Natural killer cell treated with Interleukin-12 subunit alpha and Interleukin-12 subunit beta and Interleukin-15 and Interleukin-18, amount 100 ng/mL, for 72 hours (primary cell): ENCODE measurements around the gene CACNA1I. TPM values are rescaled to one million over a fixed set of nuclear protein-coding genes. Genes with fewer than 3 reads are reported as not detected.

Source experiments
- ATAC-seq, 2 donors: fragments of 150-1000 bp; cut with Tn5 transposase in 1 of 2; sonication (Bioruptor Pico), chemical (Tn5 transposase) in 1 of 2; 2 replicates each; pipeline ENCODE4 v1.10.0; 2021
- DNase-seq: peaks from one replicate; pipeline ENCODE4 v3.0.0; 2022; ENCODE audit warnings: low spot score
- H3K27ac Mint-ChIP-seq, 2 donors: 1 replicate in 1 of 2; 2 replicates in 1 of 2; pipeline ENCODE4 v1.8.0; 2022; ENCODE audit warnings: mixed read lengths in 2 of 2, mild to moderate bottlenecking in 1 of 2, moderate library complexity in 1 of 2
- H3K27me3 Mint-ChIP-seq, 2 donors: 1 replicate in 1 of 2; 2 replicates in 1 of 2; pipeline ENCODE4 v1.8.0; 2022; ENCODE audit warnings: mixed read lengths in 2 of 2
- H3K36me3 Mint-ChIP-seq: one replicate; pipeline ENCODE4 v1.8.0; 2022; ENCODE audit warnings: mixed read lengths
- H3K4me1 Mint-ChIP-seq, 2 donors: 1 replicate in 1 of 2; 2 replicates in 1 of 2; pipeline ENCODE4 v1.8.0; 2022; ENCODE audit warnings: low read depth in 2 of 2, mixed read lengths in 2 of 2, mild to moderate bottlenecking in 1 of 2
- H3K4me3 Mint-ChIP-seq: one replicate; pipeline ENCODE4 v1.8.0; 2022; ENCODE audit warnings: mixed read lengths
- H3K9me3 Mint-ChIP-seq: 2 replicates; pipeline ENCODE4 v1.8.0; 2022; ENCODE audit warnings: mixed read lengths
- total RNA-seq, 2 donors: library from RNA; stranded (reverse); gene quantifications; one replicate each; pipeline ENCODE4 v1.2.3, GENCODE V29; 2022

Gene CACNA1I
- total RNA-seq, 2 donors from 2014 or later = 0.17 TPM; not detected in 1

DNA sequence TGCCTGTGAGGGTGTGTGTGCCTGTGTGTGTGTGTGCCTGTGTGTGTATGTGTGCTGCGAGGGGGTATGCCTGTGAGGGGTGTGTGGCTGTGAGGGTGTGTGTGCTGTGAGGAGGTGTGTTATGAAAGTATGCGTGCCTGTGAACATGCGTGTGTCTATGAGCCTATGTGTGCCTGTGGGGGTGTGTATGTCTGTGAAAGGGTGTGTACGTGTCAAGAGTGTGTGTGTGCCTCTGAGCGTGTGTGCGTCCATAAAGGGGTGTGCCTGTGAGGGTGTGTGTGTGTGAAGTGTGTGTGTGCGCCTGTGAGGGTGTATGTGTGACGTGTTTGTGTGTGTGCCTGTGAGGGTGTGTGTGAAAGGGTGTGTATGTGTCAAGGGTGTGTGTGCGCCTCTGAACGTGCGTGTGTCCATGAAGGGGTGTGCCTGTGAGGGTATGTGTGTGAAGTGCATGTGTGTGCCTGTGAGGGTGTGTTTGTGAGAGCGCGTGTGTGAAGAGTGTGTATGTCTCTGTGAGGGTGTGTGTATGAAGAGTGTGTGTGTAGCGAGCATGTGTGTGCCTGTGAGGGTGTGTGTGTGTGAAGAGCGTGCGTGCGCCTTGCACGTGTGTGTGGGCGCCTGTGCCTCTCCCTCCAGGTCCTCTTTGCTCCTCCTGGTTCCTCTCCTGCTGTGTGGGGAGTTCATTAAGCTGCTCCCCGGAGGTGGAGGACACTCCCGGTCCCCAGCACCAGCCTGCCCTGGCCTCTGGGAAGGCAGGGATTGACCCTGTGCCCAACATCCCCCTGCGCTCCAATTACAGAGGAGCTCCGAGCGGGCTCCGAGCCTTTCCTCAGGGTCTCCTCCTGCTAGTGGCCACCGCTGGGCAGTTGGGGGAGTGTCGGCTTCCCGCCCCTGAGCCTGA, 53.3 kb downstream of the CACNA1I start:
- DNase-seq = no peak
- no peaks in the 10 kb centered on the region for H3K9me3 Mint-ChIP-seq
- H3K27ac Mint-ChIP-seq = no peak overlapping the region
- H3K4me1 Mint-ChIP-seq = peaks cover 11% of the 10 kb centered on the region in 2 donors
- H3K36me3 Mint-ChIP-seq = no peaks in the 10 kb centered on the region
- H3K4me3 Mint-ChIP-seq = no peak overlapping the region
- peaks cover 16 to 19% of the 10 kb centered on the region in 2 donors for H3K27me3 Mint-ChIP-seq
- ATAC-seq = no peak

GRCh38 chr22:39624501-39624821, 53.9 kb downstream of the CACNA1I start:
- no peak overlapping the region for H3K27ac Mint-ChIP-seq
- DNase-seq (no peak), ATAC-seq (no peak)
- no peaks in the 10 kb centered on the region for H3K36me3 Mint-ChIP-seq
- H3K9me3 Mint-ChIP-seq = no peaks in the 10 kb centered on the region
- H3K27me3 Mint-ChIP-seq = peaks cover 14 to 18% of the 10 kb centered on the region in 2 donors
- peaks cover 16% of the 10 kb centered on the region in 2 donors for H3K4me1 Mint-ChIP-seq
- no peak overlapping the region for H3K4me3 Mint-ChIP-seq

GRCh38 chr22:39625569-39626537, 55.3 kb downstream of the CACNA1I start:
- no peaks in the 10 kb centered on the region for H3K9me3 Mint-ChIP-seq
- no peaks in the 10 kb centered on the region for H3K36me3 Mint-ChIP-seq
- H3K4me3 Mint-ChIP-seq = no peak overlapping the region
- DNase-seq (no peak), ATAC-seq (no peak)
- no peak overlapping the region for H3K27ac Mint-ChIP-seq
- peaks cover 7% of the 10 kb centered on the region in 2 donors for H3K27me3 Mint-ChIP-seq
- H3K4me1 Mint-ChIP-seq = peaks cover 16 to 17% of the 10 kb centered on the region in 2 donors

GRCh38 chr22:39627208-39627607, 56.7 kb downstream of the CACNA1I start:
- no peak overlapping the region for H3K27ac Mint-ChIP-seq
- no peaks in the 10 kb centered on the region for H3K9me3 Mint-ChIP-seq
- peaks cover 16 to 17% of the 10 kb centered on the region in 2 donors for H3K4me1 Mint-ChIP-seq
- no peak for DNase-seq
- no peaks in the 10 kb centered on the region for H3K36me3 Mint-ChIP-seq
- no peak overlapping the region for H3K4me3 Mint-ChIP-seq
- peaks cover 7 to 9% of the 10 kb centered on the region in 2 donors for H3K27me3 Mint-ChIP-seq
- ATAC-seq = no peak

- ATAC-seq (no peak), DNase-seq (no peak)
- Mint-ChIP-seq H3K27me3 (peaks cover 7 to 9% of the 10 kb centered on the region in 2 donors), H3K4me3 (no peak overlapping the region), H3K27ac (no peak overlapping the region), H3K4me1 (peaks cover 16 to 17% of the 10 kb centered on the region in 2 donors), H3K9me3 (no peaks in the 10 kb centered on the region), H3K36me3 (no peaks in the 10 kb centered on the region)
Measured at GRCh38 chr22:39627865-39628562, 57.5 kb downstream of the CACNA1I start.

- DNase-seq = no peak
- no peaks in the 10 kb centered on the region for H3K9me3 Mint-ChIP-seq
- no peak for ATAC-seq
- H3K27ac Mint-ChIP-seq = no peak overlapping the region
- no peak overlapping the region for H3K4me3 Mint-ChIP-seq
- peaks cover 16 to 17% of the 10 kb centered on the region in 2 donors for H3K4me1 Mint-ChIP-seq
- peaks cover 7 to 9% of the 10 kb centered on the region in 2 donors for H3K27me3 Mint-ChIP-seq
- no peaks in the 10 kb centered on the region for H3K36me3 Mint-ChIP-seq
Measured at GRCh38 chr22:39628563-39629080, 58.1 kb downstream of the CACNA1I start.

GRCh38 chr22:39629851-39630250, 59.3 kb downstream of the CACNA1I start:
- Mint-ChIP-seq H3K4me3 (no peak overlapping the region), H3K4me1 (peaks cover 19 to 22% of the 10 kb centered on the region in 2 donors), H3K9me3 (no peaks in the 10 kb centered on the region), H3K36me3 (no peaks in the 10 kb centered on the region), H3K27me3 (peaks cover 7 to 12% of the 10 kb centered on the region in 2 donors), H3K27ac (no peak overlapping the region)
- DNase-seq = no peak
- ATAC-seq = no peak

DNA sequence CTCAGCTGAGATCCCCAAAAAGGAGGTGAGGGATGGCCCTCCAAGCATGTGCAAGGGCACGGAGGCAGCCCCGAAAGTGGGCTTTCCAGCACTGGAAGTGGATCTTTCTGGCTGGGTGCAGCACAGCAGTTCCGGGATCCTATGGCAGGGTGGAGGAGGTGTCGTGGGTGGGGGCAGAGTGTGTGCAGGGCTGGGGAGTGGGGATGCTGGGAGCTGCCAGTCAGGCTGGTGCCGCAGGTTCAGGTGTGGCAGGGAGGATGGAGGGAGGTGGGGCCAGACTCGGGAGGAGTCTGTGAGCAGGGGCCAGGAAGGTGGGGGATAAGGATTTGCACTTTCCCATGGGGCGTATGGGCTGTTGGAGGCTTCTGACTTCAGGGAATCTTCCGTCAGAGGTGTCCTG, 60.2 kb downstream of the CACNA1I start:
- no peak for DNase-seq
- no peak overlapping the region for H3K27ac Mint-ChIP-seq
- H3K36me3 Mint-ChIP-seq = no peaks in the 10 kb centered on the region
- no peak overlapping the region for H3K4me3 Mint-ChIP-seq
- peaks cover 19 to 23% of the 10 kb centered on the region in 2 donors for H3K4me1 Mint-ChIP-seq
- H3K27me3 Mint-ChIP-seq = peaks cover 7 to 12% of the 10 kb centered on the region in 2 donors
- H3K9me3 Mint-ChIP-seq = no peaks in the 10 kb centered on the region
- no peak for ATAC-seq

DNA sequence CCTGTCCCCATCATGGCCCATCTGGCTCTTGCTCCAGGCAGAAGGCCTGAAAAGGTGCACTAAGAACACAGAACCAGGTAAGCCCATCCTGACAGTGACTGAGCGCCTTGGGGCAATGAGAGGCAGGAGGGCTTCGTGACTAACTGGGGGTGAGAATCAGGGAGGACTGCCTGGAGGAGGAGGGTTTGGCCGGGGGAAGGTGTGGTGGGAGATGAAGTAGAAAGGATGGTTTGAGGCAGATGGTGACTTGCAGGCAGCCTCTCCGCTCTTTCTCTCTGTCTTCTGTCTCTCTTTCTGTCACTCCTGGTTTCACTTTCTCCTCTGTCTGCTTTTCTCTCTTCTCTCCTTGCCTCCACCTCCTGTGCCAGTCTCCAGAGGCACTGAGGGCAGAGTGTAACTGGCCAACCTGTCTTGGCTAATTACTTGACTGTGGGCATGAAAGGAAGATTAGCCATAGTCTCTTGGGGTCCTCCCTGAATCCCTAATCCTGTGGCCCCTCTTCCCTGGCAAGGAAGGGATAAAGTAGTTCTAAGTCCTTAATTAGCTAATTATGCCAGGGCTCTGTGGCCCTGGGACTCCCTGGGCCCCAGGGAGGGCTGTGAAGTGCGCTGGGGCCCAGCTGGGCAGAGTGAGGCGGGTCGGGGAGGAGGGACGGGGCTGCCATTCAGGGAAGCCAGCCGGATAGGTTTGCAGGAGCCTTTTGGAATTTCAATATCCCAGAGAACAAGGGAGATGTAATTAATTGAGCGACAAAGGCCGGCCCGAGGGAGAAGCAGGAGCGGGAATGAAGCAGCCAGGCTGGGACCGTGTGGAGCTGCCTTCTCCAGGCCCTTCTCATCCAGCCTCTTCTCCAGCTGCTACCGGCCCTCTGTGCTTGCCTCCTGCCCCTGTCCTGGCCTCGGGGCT, 61.1 kb downstream of the CACNA1I start:
- Mint-ChIP-seq H3K9me3 (no peaks in the 10 kb centered on the region), H3K4me1 (peaks cover 16 to 17% of the 10 kb centered on the region in 2 donors), H3K4me3 (no peak overlapping the region), H3K27me3 (peaks cover 0 to 8% of the 10 kb centered on the region in 2 donors), H3K27ac (no peak overlapping the region), H3K36me3 (no peaks in the 10 kb centered on the region)
- ATAC-seq = no peak
- no peak for DNase-seq

- ATAC-seq = no peak
- no peaks in the 10 kb centered on the region for H3K36me3 Mint-ChIP-seq
Measured at GRCh38 chr22:39634530-39635405, 64.2 kb downstream of the CACNA1I start.

GRCh38 chr22:39635719-39636118, 65.2 kb downstream of the CACNA1I start:
- Mint-ChIP-seq H3K36me3 (no peaks in the 10 kb centered on the region), H3K27ac (no peak overlapping the region), H3K27me3 (peaks cover 0 to 5% of the 10 kb centered on the region in 2 donors), H3K9me3 (no peaks in the 10 kb centered on the region), H3K4me1 (peaks cover 3 to 6% of the 10 kb centered on the region in 2 donors), H3K4me3 (no peak overlapping the region)
- ATAC-seq = no peak
- no peak for DNase-seq

More at GRCh38 chr22:39634530-39635405, 64.2 kb downstream of the CACNA1I start:
- no peak for DNase-seq
- Mint-ChIP-seq H3K4me1 (peaks cover 3 to 6% of the 10 kb centered on the region in 2 donors), H3K27me3 (peaks cover 0 to 5% of the 10 kb centered on the region in 2 donors), H3K9me3 (no peaks in the 10 kb centered on the region), H3K4me3 (no peak overlapping the region), H3K27ac (no peak overlapping the region)

DNA sequence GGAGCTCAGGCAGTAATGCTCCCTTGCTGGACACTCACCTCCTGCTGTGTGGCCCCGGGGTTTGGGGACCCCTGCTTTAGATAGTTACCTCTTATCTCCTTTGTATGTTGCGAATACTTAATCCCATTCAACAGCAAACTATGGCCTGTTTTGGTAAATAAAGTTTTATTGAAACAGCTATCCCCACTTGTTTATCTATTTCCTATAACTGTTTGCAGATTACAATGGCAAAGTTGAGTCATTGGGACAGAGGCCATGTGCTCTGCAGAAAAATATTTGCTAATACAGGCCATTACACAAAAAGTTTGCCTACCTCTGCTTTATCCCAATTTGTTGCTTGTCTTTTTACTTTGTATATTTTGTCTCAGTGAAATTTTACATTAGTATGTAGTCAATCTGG, 68.4 kb downstream of the CACNA1I start:
- Mint-ChIP-seq H3K4me1 (peaks cover 3 to 6% of the 10 kb centered on the region in 2 donors), H3K9me3 (no peaks in the 10 kb centered on the region), H3K27me3 (peaks cover 0 to 8% of the 10 kb centered on the region in 2 donors), H3K36me3 (no peaks in the 10 kb centered on the region), H3K4me3 (no peak overlapping the region), H3K27ac (no peak overlapping the region)
- DNase-seq (no peak), ATAC-seq (no peak)
